ENCODE data around the gene APOC3. TPM values are rescaled to one million over a fixed set of nuclear protein-coding genes. Genes with fewer than 3 reads are reported as not detected.

The APOC3 gene
- total RNA-seq, 1 experiment from 2014 or later: 128 TPM

- H3K4me1 ChIP-seq: peaks cover 87% of the 10 kb centered on the region
- Mint-ChIP-seq H3K4me3 (ENCODE audit: unreplicated experiment) (peak overlapping the region; percentile 50), H3K27me3 (ENCODE audit: insufficient read depth, unreplicated experiment) (no peaks in the 10 kb centered on the region), H3K27ac (ENCODE audit: unreplicated experiment) (peak overlapping the region; percentile 59), H3K9me3 (ENCODE audit: unreplicated experiment) (peaks cover 10% of the 10 kb centered on the region), H3K36me3 (ENCODE audit: insufficient read depth, unreplicated experiment) (peaks cover 22% of the 10 kb centered on the region), H3K4me1 (ENCODE audit: low read depth, unreplicated experiment) (peaks cover 48% of the 10 kb centered on the region)
- H3K4me3 ChIP-seq (ENCODE audit: low read depth, low read length): no peak overlapping the region
- peak; percentile 96 to 97 for DNase-seq
- no peaks in the 10 kb centered on the region for H3K27me3 ChIP-seq (replicated peaks; ENCODE audit: control insufficient read depth, insufficient read depth, low read length)
- peak; percentile 43 to 90 for TF ChIP-seq CTCF (IDR thresholded peaks at IDR 0.05; ENCODE audit: insufficient read depth in 1 of 2, low read depth in 1 of 2, low read length in 1 of 2, severe bottlenecking in 1 of 2, unreplicated experiment in 1 of 2)
- no peaks in the 10 kb centered on the region for H3K36me3 ChIP-seq (ENCODE audit: control insufficient read depth, insufficient read depth, low read length)
- CTCF ChIA-PET: interaction anchor here (0.6 to 2.8 kb wide), 19 partner anchors 9 to 356 kb away, joined by 3 to 52 read pairs (median 5); partner anchors contain the start of genes APOA1, APOA5, SIDT2 and SIK3
- POLR2A ChIA-PET: interaction anchor here (0.6 to 2.5 kb wide), 10 partner anchors 8 to 349 kb away, joined by 3 to 18 read pairs (median 5); partner anchors contain the start of genes APOA1, APOA5, SIDT2 and ZPR1
- TSS peak; percentile 69 for BruUV-seq (replicated peaks)
- intact Hi-C loops (cut with micrococcal nuclease; ENCODE audit: unreplicated experiment): loop anchor here (1.0 to 2.0 kb wide), 8 partner anchors 8 to 277 kb away; partner anchors contain the start of genes APOA1 and ZPR1
- peaks cover 7% of the 10 kb centered on the region for H3K9me3 ChIP-seq
These were observed 829 bp upstream of the APOC3 start for GRCh38 chr11:116828632-116829524.

DNA sequence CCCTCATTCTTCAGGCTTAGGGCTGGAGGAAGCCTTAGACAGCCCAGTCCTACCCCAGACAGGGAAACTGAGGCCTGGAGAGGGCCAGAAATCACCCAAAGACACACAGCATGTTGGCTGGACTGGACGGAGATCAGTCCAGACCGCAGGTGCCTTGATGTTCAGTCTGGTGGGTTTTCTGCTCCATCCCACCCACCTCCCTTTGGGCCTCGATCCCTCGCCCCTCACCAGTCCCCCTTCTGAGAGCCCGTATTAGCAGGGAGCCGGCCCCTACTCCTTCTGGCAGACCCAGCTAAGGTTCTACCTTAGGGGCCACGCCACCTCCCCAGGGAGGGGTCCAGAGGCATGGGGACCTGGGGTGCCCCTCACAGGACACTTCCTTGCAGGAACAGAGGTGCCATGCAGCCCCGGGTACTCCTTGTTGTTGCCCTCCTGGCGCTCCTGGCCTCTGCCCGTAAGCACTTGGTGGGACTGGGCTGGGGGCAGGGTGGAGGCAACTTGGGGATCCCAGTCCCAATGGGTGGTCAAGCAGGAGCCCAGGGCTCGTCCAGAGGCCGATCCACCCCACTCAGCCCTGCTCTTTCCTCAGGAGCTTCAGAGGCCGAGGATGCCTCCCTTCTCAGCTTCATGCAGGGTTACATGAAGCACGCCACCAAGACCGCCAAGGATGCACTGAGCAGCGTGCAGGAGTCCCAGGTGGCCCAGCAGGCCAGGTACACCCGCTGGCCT lies 641 bp downstream of the APOC3 start:
- Histone ChIP-seq H3K4me3 (ENCODE audit: low read depth, low read length) (peak overlapping the region; percentile 3; the same call in 1 of the 2 replicates), H3K27me3 (replicated peaks; ENCODE audit: control insufficient read depth, insufficient read depth, low read length) (no peaks in the 10 kb centered on the region), H3K36me3 (ENCODE audit: control insufficient read depth, insufficient read depth, low read length) (no peaks in the 10 kb centered on the region; the same call in 1 of the 2 replicates), H3K9me3 (peaks cover 7% of the 10 kb centered on the region), H3K4me1 (peaks cover 83% of the 10 kb centered on the region)
- Mint-ChIP-seq H3K9me3 (ENCODE audit: unreplicated experiment) (peaks cover 10% of the 10 kb centered on the region), H3K36me3 (ENCODE audit: insufficient read depth, unreplicated experiment) (peaks cover 32% of the 10 kb centered on the region), H3K4me1 (ENCODE audit: low read depth, unreplicated experiment) (peaks cover 55% of the 10 kb centered on the region), H3K27me3 (ENCODE audit: insufficient read depth, unreplicated experiment) (no peaks in the 10 kb centered on the region), H3K4me3 (ENCODE audit: unreplicated experiment) (peak overlapping the region; percentile 50), H3K27ac (ENCODE audit: unreplicated experiment) (peak overlapping the region; percentile 89)
- no TSS peak for BruUV-seq (replicated peaks)
- ChIA-PET CTCF (interaction anchor here (0.6 to 2.8 kb wide), 7 partner anchors 10 to 276 kb away, joined by 3 to 52 read pairs (median 6); partner anchors contain the start of genes APOA5 and ZPR1), POLR2A (interaction anchor here (1.0 to 2.5 kb wide), 7 partner anchors 7 to 268 kb away, joined by 3 to 18 read pairs (median 8); partner anchors contain the start of genes APOA1, APOA5 and ZPR1)
- no peak for DNase-seq
- TF ChIP-seq CTCF (IDR thresholded peaks at IDR 0.05; ENCODE audit: insufficient read depth in 1 of 2, low read depth in 1 of 2, low read length in 1 of 2, severe bottlenecking in 1 of 2, unreplicated experiment in 1 of 2): no peak
- intact Hi-C loops (cut with micrococcal nuclease; ENCODE audit: unreplicated experiment): no loop called here

All from Caco-2 (cell line).